ENCODE data around the gene TPT1.

Gene TPT1

GRCh38 chr13:45337803-45338202, 3.2 kb downstream of the TPT1 start:
- H3K9ac ChIP-seq (ENCODE audit: insufficient read length, low read depth), result no peak overlapping the region
- no peak overlapping the region for H3K4me3 ChIP-seq (ENCODE audit: insufficient read length, low read depth)
- DNase-seq (ENCODE audit: low read depth, low spot score), result no peak
- no peaks in the 10 kb centered on the region for H3K27me3 ChIP-seq (ENCODE audit: insufficient read depth, insufficient read length)
- H3K9me3 ChIP-seq (ENCODE audit: insufficient read depth, low read length), result no peaks in the 10 kb centered on the region
- H3K36me3 ChIP-seq (ENCODE audit: insufficient read depth, insufficient read length, low read length), result peaks cover 59% of the 10 kb centered on the region
- no peaks in the 10 kb centered on the region for H3K4me1 ChIP-seq (ENCODE audit: insufficient read depth, insufficient read length)
- no peak for TF ChIP-seq SUZ12 (IDR thresholded peaks at IDR 0.05; ENCODE audit: extremely low read depth, insufficient read depth, insufficient read length)
- no peak for TF ChIP-seq YY1 (IDR thresholded peaks at IDR 0.05; ENCODE audit: insufficient read depth, insufficient read length)
- TF ChIP-seq ZNF274 (IDR thresholded peaks at IDR 0.05; ENCODE audit: low read depth, low read length), result no peak

- H3K4me1 ChIP-seq (ENCODE audit: insufficient read depth, insufficient read length), result no peaks in the 10 kb centered on the region
- H3K27me3 ChIP-seq (ENCODE audit: insufficient read depth, insufficient read length), result no peaks in the 10 kb centered on the region
- TF ChIP-seq SUZ12 (IDR thresholded peaks at IDR 0.05; ENCODE audit: extremely low read depth, insufficient read depth, insufficient read length), result no peak
- TF ChIP-seq YY1 (IDR thresholded peaks at IDR 0.05; ENCODE audit: insufficient read depth, insufficient read length), result no peak
- no peak for TF ChIP-seq ZNF274 (IDR thresholded peaks at IDR 0.05; ENCODE audit: low read depth, low read length)
- no peak for DNase-seq (ENCODE audit: low read depth, low spot score)
- no peaks in the 10 kb centered on the region for H3K9me3 ChIP-seq (ENCODE audit: insufficient read depth, low read length)
- peaks cover 59% of the 10 kb centered on the region for H3K36me3 ChIP-seq (ENCODE audit: insufficient read depth, insufficient read length, low read length)
- H3K4me3 ChIP-seq (ENCODE audit: insufficient read length, low read depth), result no peak overlapping the region
- no peak overlapping the region for H3K9ac ChIP-seq (ENCODE audit: insufficient read length, low read depth)
Observed at GRCh38 chr13:45337395-45337794, 3.6 kb downstream of the TPT1 start.

- H3K36me3 ChIP-seq (ENCODE audit: insufficient read depth, insufficient read length, low read length), result peaks cover 59% of the 10 kb centered on the region
- no peaks in the 10 kb centered on the region for H3K4me1 ChIP-seq (ENCODE audit: insufficient read depth, insufficient read length)
- DNase-seq (ENCODE audit: low read depth, low spot score), result no peak
- H3K9me3 ChIP-seq (ENCODE audit: insufficient read depth, low read length), result no peaks in the 10 kb centered on the region
- no peak overlapping the region for H3K9ac ChIP-seq (ENCODE audit: insufficient read length, low read depth)
- no peaks in the 10 kb centered on the region for H3K27me3 ChIP-seq (ENCODE audit: insufficient read depth, insufficient read length)
- H3K4me3 ChIP-seq (ENCODE audit: insufficient read length, low read depth), result no peak overlapping the region
- TF ChIP-seq SUZ12 (IDR thresholded peaks at IDR 0.05; ENCODE audit: extremely low read depth, insufficient read depth, insufficient read length) (no peak), YY1 (IDR thresholded peaks at IDR 0.05; ENCODE audit: insufficient read depth, insufficient read length) (no peak), ZNF274 (IDR thresholded peaks at IDR 0.05; ENCODE audit: low read depth, low read length) (no peak)
Observed at GRCh38 chr13:45336025-45336800, 4.8 kb downstream of the TPT1 start.

- H3K4me3 ChIP-seq (ENCODE audit: insufficient read length, low read depth), result no peak overlapping the region
- H3K27me3 ChIP-seq (ENCODE audit: insufficient read depth, insufficient read length), result no peaks in the 10 kb centered on the region
- H3K36me3 ChIP-seq (ENCODE audit: insufficient read depth, insufficient read length, low read length), result peaks cover 57% of the 10 kb centered on the region
- H3K4me1 ChIP-seq (ENCODE audit: insufficient read depth, insufficient read length), result no peaks in the 10 kb centered on the region
- H3K9ac ChIP-seq (ENCODE audit: insufficient read length, low read depth), result no peak overlapping the region
- no peak for DNase-seq (ENCODE audit: low read depth, low spot score)
- H3K9me3 ChIP-seq (ENCODE audit: insufficient read depth, low read length), result no peaks in the 10 kb centered on the region
- TF ChIP-seq YY1 (IDR thresholded peaks at IDR 0.05; ENCODE audit: insufficient read depth, insufficient read length) (no peak), SUZ12 (IDR thresholded peaks at IDR 0.05; ENCODE audit: extremely low read depth, insufficient read depth, insufficient read length) (no peak), ZNF274 (IDR thresholded peaks at IDR 0.05; ENCODE audit: low read depth, low read length) (no peak)
Observed at GRCh38 chr13:45335397-45336024, 5.5 kb downstream of the TPT1 start.

- H3K36me3 ChIP-seq (ENCODE audit: insufficient read depth, insufficient read length, low read length), result peaks cover 45% of the 10 kb centered on the region
- H3K27me3 ChIP-seq (ENCODE audit: insufficient read depth, insufficient read length), result no peaks in the 10 kb centered on the region
- H3K4me3 ChIP-seq (ENCODE audit: insufficient read length, low read depth), result no peak overlapping the region
- no peak overlapping the region for H3K9ac ChIP-seq (ENCODE audit: insufficient read length, low read depth)
- H3K9me3 ChIP-seq (ENCODE audit: insufficient read depth, low read length), result no peaks in the 10 kb centered on the region
- TF ChIP-seq ZNF274 (IDR thresholded peaks at IDR 0.05; ENCODE audit: low read depth, low read length) (no peak), YY1 (IDR thresholded peaks at IDR 0.05; ENCODE audit: insufficient read depth, insufficient read length) (no peak), SUZ12 (IDR thresholded peaks at IDR 0.05; ENCODE audit: extremely low read depth, insufficient read depth, insufficient read length) (no peak)
- DNase-seq (ENCODE audit: low read depth, low spot score), result no peak
- no peaks in the 10 kb centered on the region for H3K4me1 ChIP-seq (ENCODE audit: insufficient read depth, insufficient read length)
Observed at GRCh38 chr13:45333977-45334922, 6.7 kb downstream of the TPT1 start.

GRCh38 chr13:45333251-45333976, 7.6 kb downstream of the TPT1 start:
- Histone ChIP-seq H3K9me3 (ENCODE audit: insufficient read depth, low read length) (no peaks in the 10 kb centered on the region), H3K4me1 (ENCODE audit: insufficient read depth, insufficient read length) (no peaks in the 10 kb centered on the region), H3K27me3 (ENCODE audit: insufficient read depth, insufficient read length) (no peaks in the 10 kb centered on the region), H3K9ac (ENCODE audit: insufficient read length, low read depth) (no peak overlapping the region), H3K36me3 (ENCODE audit: insufficient read depth, insufficient read length, low read length) (peaks cover 36% of the 10 kb centered on the region), H3K4me3 (ENCODE audit: insufficient read length, low read depth) (no peak overlapping the region)
- TF ChIP-seq YY1 (IDR thresholded peaks at IDR 0.05; ENCODE audit: insufficient read depth, insufficient read length), result no peak
- TF ChIP-seq ZNF274 (IDR thresholded peaks at IDR 0.05; ENCODE audit: low read depth, low read length), result no peak
- TF ChIP-seq SUZ12 (IDR thresholded peaks at IDR 0.05; ENCODE audit: extremely low read depth, insufficient read depth, insufficient read length), result no peak
- no peak for DNase-seq (ENCODE audit: low read depth, low spot score)

Data from NT2/D1 (cell line).